Measurements from ENCODE around the gene IMMT. TPM values are rescaled to one million over a fixed set of nuclear protein-coding genes. Genes with fewer than 3 reads are reported as not detected.
"Not testable (repeated sequence)": the region's sequence is repeated elsewhere in the genome, so short reads cannot be mapped to it uniquely, and the experiment has no call there.

Gene IMMT
- 10 to 100 TPM in 3 of 4 donors, 1 to 10 TPM in 1; 9.7 to 63.0 (median 36.2) TPM for total RNA-seq

DNA sequence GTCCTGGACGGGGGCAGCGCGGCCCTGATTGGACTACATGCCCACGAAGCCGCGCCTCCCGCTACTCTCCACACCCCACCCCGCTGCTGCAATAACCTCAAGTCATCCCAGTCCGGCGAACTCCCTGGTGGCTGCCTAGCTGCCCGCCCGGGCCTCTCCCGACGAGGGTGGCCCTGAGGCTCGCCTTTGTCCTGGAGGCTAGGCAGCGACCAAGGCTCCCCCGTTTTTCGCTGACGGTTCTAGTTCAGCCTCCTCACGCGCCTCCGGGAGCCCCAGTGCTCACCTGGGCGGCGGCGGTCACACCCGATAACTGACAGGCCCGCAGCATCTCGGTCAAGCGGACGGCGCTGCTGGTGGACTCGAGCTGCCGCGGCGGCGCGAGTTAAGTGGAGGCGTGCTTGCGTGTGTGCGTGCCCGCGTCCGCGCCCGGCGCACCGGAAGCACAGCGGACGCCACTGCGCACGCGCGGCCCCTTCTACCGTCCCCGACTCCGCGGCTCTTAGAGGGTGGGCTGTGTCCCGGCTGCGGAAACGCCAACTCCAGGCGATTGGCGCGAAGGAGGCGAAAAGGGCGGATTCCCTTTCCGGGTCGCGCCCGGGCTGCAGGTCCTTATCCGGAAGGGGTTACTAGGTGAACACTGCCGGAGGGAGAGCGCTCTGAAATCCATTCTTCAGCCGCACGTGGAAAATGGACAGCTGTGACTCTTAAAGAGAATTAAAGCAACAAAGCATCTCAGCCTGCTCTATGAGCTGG, at the start of gene IMMT:
Gene IMMT (minus strand): TSS at position 408 of the 753 bp plus-strand sequence. CDS start 80 bp downstream, at position 328.
- intact Hi-C loops (cut with DNase I; ENCODE audit: low total_unique reads) = no loop called here
- peak in 1 of 2 donors; percentile 90 for TF ChIP-seq POLR2A (IDR thresholded peaks at IDR 0.05)
- TF ChIP-seq, protein P1, sequence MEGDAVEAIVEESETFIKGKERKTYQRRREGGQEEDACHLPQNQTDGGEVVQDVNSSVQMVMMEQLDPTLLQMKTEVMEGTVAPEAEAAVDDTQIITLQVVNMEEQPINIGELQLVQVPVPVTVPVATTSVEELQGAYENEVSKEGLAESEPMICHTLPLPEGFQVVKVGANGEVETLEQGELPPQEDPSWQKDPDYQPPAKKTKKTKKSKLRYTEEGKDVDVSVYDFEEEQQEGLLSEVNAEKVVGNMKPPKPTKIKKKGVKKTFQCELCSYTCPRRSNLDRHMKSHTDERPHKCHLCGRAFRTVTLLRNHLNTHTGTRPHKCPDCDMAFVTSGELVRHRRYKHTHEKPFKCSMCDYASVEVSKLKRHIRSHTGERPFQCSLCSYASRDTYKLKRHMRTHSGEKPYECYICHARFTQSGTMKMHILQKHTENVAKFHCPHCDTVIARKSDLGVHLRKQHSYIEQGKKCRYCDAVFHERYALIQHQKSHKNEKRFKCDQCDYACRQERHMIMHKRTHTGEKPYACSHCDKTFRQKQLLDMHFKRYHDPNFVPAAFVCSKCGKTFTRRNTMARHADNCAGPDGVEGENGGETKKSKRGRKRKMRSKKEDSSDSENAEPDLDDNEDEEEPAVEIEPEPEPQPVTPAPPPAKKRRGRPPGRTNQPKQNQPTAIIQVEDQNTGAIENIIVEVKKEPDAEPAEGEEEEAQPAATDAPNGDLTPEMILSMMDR (IDR thresholded peaks at IDR 0.05) = peak in 2 of 4 experiments; percentile 13 to 29
- peak; percentile 95 to 97 for DNase-seq
- Histone ChIP-seq H3K27me3 (no peaks in the 10 kb centered on the region), H3K4me3 (peak within 1 kb of the TSS; percentile 94 to 97), H3K9me3 (no peaks in the 10 kb centered on the region), H3K36me3 (no peaks in the 10 kb centered on the region), H3K27ac (peak within 1 kb of the TSS; percentile 98 to 99), H3K4me1 (peaks cover 0 to 7% of the 10 kb centered on the region in 2 donors)

DNA sequence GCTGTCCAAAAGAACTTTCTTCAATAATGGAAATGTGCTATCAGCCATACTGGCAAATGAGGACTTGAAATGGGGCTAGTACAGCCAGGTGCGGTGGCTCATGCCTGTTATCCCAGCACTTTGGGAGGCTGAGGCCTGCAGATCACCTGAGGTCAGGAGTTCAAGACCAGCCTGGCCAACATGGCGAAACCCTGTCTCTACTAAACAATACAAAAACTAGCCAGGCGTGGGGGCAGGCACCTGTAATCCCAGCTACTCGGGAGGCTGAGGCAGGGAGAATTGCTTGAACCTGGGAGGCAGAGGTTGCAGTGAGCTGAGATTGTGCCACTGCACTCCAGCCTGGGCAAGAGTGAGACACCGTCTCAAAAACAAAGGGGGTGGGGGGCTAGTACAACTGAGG, 49.5 kb upstream of the IMMT start:
- H3K27ac ChIP-seq = peak overlapping the region in 1 of 2 donors; percentile 36
- H3K36me3 ChIP-seq; H3K9me3 ChIP-seq; DNase-seq; H3K4me3 ChIP-seq; intact Hi-C loops (cut with DNase I; ENCODE audit: low total_unique reads); H3K4me1 ChIP-seq; H3K27me3 ChIP-seq: not testable (repeated sequence)

DNA sequence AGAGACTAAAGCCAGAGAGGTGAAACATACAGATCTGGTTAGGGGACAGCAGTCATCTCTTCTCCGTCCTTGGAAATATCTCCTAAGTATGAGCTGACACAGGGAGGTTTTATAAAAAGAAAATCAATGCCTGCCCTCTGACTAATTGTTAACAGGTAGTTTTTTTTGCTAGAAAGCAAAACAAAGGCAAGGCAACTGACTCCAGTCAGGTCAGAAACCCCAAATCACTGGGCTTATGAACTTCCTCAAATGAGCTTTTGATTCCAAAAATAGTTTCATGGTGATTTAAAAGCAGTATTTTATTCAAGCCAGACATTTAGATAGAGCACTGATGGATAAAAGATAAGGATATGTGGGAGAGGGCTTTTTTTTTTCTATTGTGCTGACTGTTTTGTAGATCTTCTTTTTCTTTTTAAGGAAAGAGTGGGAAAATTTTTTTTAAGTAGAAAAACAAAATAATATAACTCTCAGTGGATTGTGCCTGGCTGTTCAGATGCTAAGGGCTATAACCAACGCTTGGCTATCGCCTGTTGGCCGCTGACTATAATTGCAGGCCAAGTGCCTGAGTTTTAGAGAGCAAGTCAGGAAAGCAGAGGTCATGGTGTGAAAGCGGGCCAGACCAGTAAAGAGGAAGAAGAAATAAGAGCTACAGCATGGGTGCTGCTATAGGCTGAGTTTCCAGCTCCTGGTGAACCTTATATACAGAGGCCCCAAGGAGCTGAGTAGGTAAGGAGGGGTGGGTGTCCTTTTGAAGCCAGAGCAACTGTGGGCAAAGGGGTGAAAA, 48.9 kb upstream of the IMMT start:
- TF ChIP-seq POLR2A (IDR thresholded peaks at IDR 0.05) = no peak
- TF ChIP-seq, protein P1 (IDR thresholded peaks at IDR 0.05) = no peak
- no peaks in the 10 kb centered on the region for H3K36me3 ChIP-seq
- H3K27ac ChIP-seq = peak overlapping the region in 1 of 2 donors; percentile 36
- H3K27me3 ChIP-seq = no peaks in the 10 kb centered on the region
- H3K4me3 ChIP-seq = no peak overlapping the region
- no peaks in the 10 kb centered on the region for H3K9me3 ChIP-seq
- intact Hi-C loops (cut with DNase I; ENCODE audit: low total_unique reads) = no loop called here
- H3K4me1 ChIP-seq = peaks cover 0 to 5% of the 10 kb centered on the region in 2 donors
- no peak for DNase-seq

DNA sequence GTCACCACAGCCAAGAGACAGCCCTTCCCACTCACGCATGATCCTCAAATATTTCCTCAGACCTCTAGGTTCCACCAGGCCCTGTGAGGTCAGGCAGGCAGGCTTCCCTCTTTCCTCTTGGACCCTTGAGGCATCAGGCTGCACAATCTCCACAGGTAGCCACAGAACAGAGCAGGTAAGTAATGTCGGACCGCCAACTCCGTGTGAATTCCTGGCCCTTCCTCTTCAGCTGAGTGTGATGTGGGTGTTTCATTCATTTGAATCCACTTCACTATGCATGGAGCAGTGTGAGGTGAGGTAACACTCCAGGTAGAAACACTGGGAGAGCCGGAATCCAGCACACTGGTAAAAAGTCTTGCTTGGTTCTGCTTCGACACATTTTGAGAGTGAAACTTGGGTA, 48.0 kb upstream of the IMMT start:
- no peak for DNase-seq
- Histone ChIP-seq H3K4me1 (no peaks in the 10 kb centered on the region), H3K27me3 (no peaks in the 10 kb centered on the region), H3K27ac (peak overlapping the region in 1 of 2 donors; percentile 36), H3K4me3 (no peak overlapping the region), H3K9me3 (no peaks in the 10 kb centered on the region), H3K36me3 (no peaks in the 10 kb centered on the region)
- TF ChIP-seq, protein P1 (IDR thresholded peaks at IDR 0.05) = no peak
- no peak for TF ChIP-seq POLR2A (IDR thresholded peaks at IDR 0.05)
- intact Hi-C loops (cut with DNase I; ENCODE audit: low total_unique reads) = no loop called here

DNA sequence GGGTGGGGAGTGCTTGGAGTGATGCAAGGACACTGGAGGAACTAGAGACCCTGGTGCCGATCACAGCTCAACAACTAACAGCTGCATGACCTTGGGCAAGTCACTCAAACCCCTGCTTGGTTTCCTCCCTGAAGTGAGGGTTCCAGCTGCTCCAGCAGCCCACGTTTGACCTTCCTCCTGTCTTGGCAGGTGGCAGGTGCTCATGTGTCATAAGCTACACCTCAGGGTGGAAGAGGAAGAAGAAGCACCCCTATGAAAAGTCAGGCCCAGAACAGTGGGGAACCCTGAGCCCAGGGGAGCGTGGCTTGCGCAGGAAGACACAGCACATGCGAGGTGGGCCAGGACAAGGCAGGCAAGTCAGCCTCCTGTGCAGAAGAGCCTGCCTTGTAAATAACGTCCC, 46.3 kb upstream of the IMMT start:
- TF ChIP-seq, protein P1 (IDR thresholded peaks at IDR 0.05) = no peak
- TF ChIP-seq POLR2A (IDR thresholded peaks at IDR 0.05) = no peak
- DNase-seq = no peak
- Histone ChIP-seq H3K4me1 (no peaks in the 10 kb centered on the region), H3K27me3 (no peaks in the 10 kb centered on the region), H3K27ac (no peak overlapping the region), H3K4me3 (no peak overlapping the region), H3K9me3 (no peaks in the 10 kb centered on the region), H3K36me3 (no peaks in the 10 kb centered on the region)
- intact Hi-C loops (cut with DNase I; ENCODE audit: low total_unique reads) = no loop called here
